GM13977 (cell line): ENCODE results near the gene IFT88.

Source experiments
- DNase-seq: peaks from one replicate; pipeline ENCODE4 v3.0.0; 2012; ENCODE audit warnings: low spot score
- CTCF ChIP-seq: IDR thresholded peaks from 2 replicates; pipeline ENCODE4 v1.5.1; 2012; ENCODE audit warnings: mild to moderate bottlenecking, control low read depth; ENCODE audit not compliant: insufficient read depth; ENCODE audit errors: extremely low read depth, missing control alignments
- in situ Hi-C: fragments of 300-500 bp; cut with MboI; formaldehyde crosslinking; loops from one replicate; pipeline ENCODE4 v1.12.0; 2022; ENCODE audit warnings: low sequenced_read_pairs, low pct_unique_long_range_greater_than_20kb, mixed read lengths, inconsistent platforms; ENCODE audit not compliant: unreplicated experiment

The IFT88 gene

GRCh38 chr13:20686167-20686566 is 119.2 kb downstream of the IFT88 start:
- DNase-seq, result no peak
- in situ Hi-C loops, result no loop called here
- no peak for TF ChIP-seq CTCF

- in situ Hi-C loops, result no loop called here
- no peak for TF ChIP-seq CTCF
- DNase-seq, result no peak
Observed at GRCh38 chr13:20686863-20687579, 120.1 kb downstream of the IFT88 start.

GRCh38 chr13:20689291-20689690 is 122.3 kb downstream of the IFT88 start:
- in situ Hi-C loops, result no loop called here
- no peak for TF ChIP-seq CTCF
- DNase-seq, result no peak

GRCh38 chr13:20691616-20692015 is 124.7 kb downstream of the IFT88 start:
- in situ Hi-C loops, result no loop called here
- DNase-seq, result no peak
- TF ChIP-seq CTCF, result no peak

GRCh38 chr13:20696073-20696472 is 129.1 kb downstream of the IFT88 start:
- no peak for DNase-seq
- no peak for TF ChIP-seq CTCF
- in situ Hi-C loops, result no loop called here

GRCh38 chr13:20699715-20700114 is 132.8 kb downstream of the IFT88 start:
- in situ Hi-C loops, result loop anchor here (10.0 kb wide), 1 partner anchor 195 kb away; no protein-coding TSS in a partner anchor
- TF ChIP-seq CTCF, result no peak
- DNase-seq, result no peak
